ENCODE measurements around the gene PDE3B. TPM values are rescaled to one million over a fixed set of nuclear protein-coding genes. Genes with fewer than 3 reads are reported as not detected.

The PDE3B gene
- total and polyA plus RNA-seq, 9 of the 15 experiments (the other 6 are each of a cell fraction or from before 2014, with no cell fraction given) = 2.3 to 22.5 (median 12.2) TPM

DNA sequence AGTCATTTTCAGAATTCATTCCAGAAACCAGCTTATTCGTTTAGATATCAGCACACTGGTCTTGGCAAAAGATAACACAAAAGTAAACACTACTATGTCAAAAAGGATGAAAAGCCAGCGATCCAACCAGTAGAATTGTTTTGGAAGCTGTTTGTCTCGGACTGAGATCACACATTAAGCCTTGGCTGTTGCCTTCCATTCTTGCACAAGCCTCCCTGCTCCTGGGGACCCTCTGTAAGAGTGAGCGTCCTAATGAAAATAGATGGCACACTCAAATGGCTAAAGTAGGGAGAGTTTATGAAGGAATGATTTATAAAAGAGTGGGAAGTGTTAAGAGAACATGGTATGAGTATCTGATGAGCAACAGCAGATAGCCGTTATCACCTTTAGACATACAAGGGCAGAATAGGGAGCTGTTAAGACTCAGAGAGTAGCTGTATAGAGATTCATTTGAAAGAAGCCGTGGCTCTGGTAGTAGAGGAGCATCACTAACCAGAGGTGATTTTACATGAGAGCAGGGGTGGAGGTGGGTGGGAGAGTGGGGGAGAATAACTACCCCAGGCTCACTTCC is 25.2 kb downstream of the PDE3B start (continued):
- peak; percentile 17 for TF ChIP-seq ZFP36 (IDR thresholded peaks at IDR 0.05; ENCODE audit: low read depth, low read length, partially characterized antibody)
- 0 out of 4 replicates have a peak, but pooled peaks of 1 of the 2 experiments have one; percentile 27 for TF ChIP-seq ARNT (IDR thresholded peaks at IDR 0.05)
- peak; percentile 49 for TF ChIP-seq MEIS2 (IDR thresholded peaks at IDR 0.05; ENCODE audit: partially characterized antibody)
- TF ChIP-seq BRCA1 (IDR thresholded peaks at IDR 0.05) = no peak
- TF ChIP-seq BRCA1 (CRISPR knock-in tag; IDR thresholded peaks at IDR 0.05) = no peak
- TF ChIP-seq ZNF212 (CRISPR knock-in tag; IDR thresholded peaks at IDR 0.05) = no peak
- TF ChIP-seq ZNF41 (CRISPR knock-in tag; conservative IDR thresholded peaks at IDR 0.05) = no peak
- TF ChIP-seq EZH2 (IDR thresholded peaks at IDR 0.05; ENCODE audit: borderline replicate concordance, low read depth, low read length) = no peak
- no peak for TF ChIP-seq HNRNPLL (IDR thresholded peaks at IDR 0.05; ENCODE audit: low read depth, low read length, poor library complexity, severe bottlenecking)
- TF ChIP-seq JUN (IDR thresholded peaks at IDR 0.05; ENCODE audit: borderline replicate concordance, low read depth, low read length) = no peak
- TF ChIP-seq JUN (CRISPR knock-in tag; IDR thresholded peaks at IDR 0.05; ENCODE audit: borderline replicate concordance) = no peak
- TF ChIP-seq FOXK2 (conservative IDR thresholded peaks at IDR 0.05 in 1 of 2, IDR thresholded peaks at IDR 0.05 in 1 of 2; ENCODE audit: low read depth in 2 of 2) = peak in 1 of 2 experiments; percentile 47; a peak in 1 of 4 replicates
- peak; percentile 79 for TF ChIP-seq SMARCA4 (IDR thresholded peaks at IDR 0.05)
- no peak for TF ChIP-seq ZNF830 (CRISPR knock-in tag; IDR thresholded peaks at IDR 0.05)
- no peak for TF ChIP-seq THRA (IDR thresholded peaks at IDR 0.05)
- TF ChIP-seq ZNF639 (CRISPR knock-in tag; conservative IDR thresholded peaks at IDR 0.05 in 1 of 2, IDR thresholded peaks at IDR 0.05 in 1 of 2) = no peak
- TF ChIP-seq SNRNP70 (optimal IDR thresholded peaks at IDR 0.05; ENCODE audit: low read depth, low read length) = no peak
- TF ChIP-seq, protein P1, sequence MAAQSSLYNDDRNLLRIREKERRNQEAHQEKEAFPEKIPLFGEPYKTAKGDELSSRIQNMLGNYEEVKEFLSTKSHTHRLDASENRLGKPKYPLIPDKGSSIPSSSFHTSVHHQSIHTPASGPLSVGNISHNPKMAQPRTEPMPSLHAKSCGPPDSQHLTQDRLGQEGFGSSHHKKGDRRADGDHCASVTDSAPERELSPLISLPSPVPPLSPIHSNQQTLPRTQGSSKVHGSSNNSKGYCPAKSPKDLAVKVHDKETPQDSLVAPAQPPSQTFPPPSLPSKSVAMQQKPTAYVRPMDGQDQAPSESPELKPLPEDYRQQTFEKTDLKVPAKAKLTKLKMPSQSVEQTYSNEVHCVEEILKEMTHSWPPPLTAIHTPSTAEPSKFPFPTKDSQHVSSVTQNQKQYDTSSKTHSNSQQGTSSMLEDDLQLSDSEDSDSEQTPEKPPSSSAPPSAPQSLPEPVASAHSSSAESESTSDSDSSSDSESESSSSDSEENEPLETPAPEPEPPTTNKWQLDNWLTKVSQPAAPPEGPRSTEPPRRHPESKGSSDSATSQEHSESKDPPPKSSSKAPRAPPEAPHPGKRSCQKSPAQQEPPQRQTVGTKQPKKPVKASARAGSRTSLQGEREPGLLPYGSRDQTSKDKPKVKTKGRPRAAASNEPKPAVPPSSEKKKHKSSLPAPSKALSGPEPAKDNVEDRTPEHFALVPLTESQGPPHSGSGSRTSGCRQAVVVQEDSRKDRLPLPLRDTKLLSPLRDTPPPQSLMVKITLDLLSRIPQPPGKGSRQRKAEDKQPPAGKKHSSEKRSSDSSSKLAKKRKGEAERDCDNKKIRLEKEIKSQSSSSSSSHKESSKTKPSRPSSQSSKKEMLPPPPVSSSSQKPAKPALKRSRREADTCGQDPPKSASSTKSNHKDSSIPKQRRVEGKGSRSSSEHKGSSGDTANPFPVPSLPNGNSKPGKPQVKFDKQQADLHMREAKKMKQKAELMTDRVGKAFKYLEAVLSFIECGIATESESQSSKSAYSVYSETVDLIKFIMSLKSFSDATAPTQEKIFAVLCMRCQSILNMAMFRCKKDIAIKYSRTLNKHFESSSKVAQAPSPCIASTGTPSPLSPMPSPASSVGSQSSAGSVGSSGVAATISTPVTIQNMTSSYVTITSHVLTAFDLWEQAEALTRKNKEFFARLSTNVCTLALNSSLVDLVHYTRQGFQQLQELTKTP (IDR thresholded peaks at IDR 0.05; ENCODE audit: low read depth in 1 of 2, partially characterized antibody in 2 of 2) = peak; percentile 32 to 58
- no peak for TF ChIP-seq ZFP1 (CRISPR knock-in tag; IDR thresholded peaks at IDR 0.05)
- no peak for TF ChIP-seq ZNF224 (CRISPR knock-in tag; IDR thresholded peaks at IDR 0.05)
- no peak for TF ChIP-seq FOXO4 (CRISPR knock-in tag; IDR thresholded peaks at IDR 0.05)

All from K562 (cell line).